GM21825 (cell line): Measurements from ENCODE around the gene SUSD2.

Source experiments
- ATAC-seq: cut with Tn5 transposase; IDR thresholded peaks from one replicate; pipeline ENCODE4 v1.9.1; 2021; ENCODE audit warnings: mild to moderate bottlenecking, moderate library complexity; ENCODE audit not compliant: unreplicated experiment

SUSD2 gene

GRCh38 chr22:24153353-24153752 is 27.9 kb upstream of the SUSD2 start:
- no peak for ATAC-seq

GRCh38 chr22:24153959-24154358 is 27.3 kb upstream of the SUSD2 start:
- no peak for ATAC-seq

GRCh38 chr22:24154826-24155225 is 26.5 kb upstream of the SUSD2 start:
- ATAC-seq, result no peak

- peak; percentile 27 for ATAC-seq
These were observed 25.6 kb upstream of the SUSD2 start for GRCh38 chr22:24155627-24156140.

GRCh38 chr22:24156141-24156912 is 25.0 kb upstream of the SUSD2 start:
- peak; percentile 25 for ATAC-seq

- ATAC-seq, result peak; percentile 69
These were observed 24.1 kb upstream of the SUSD2 start for GRCh38 chr22:24156913-24157821.

- ATAC-seq, result no peak
These were observed 23.5 kb upstream of the SUSD2 start for GRCh38 chr22:24157822-24158135.

- no peak for ATAC-seq
These were observed 21.6 kb upstream of the SUSD2 start for GRCh38 chr22:24159650-24160049.

- no peak for ATAC-seq
These were observed 20.7 kb upstream of the SUSD2 start for GRCh38 chr22:24160546-24160945.

GRCh38 chr22:24161485-24161884 is 19.8 kb upstream of the SUSD2 start:
- no peak for ATAC-seq

GRCh38 chr22:24161909-24162308 is 19.4 kb upstream of the SUSD2 start:
- no peak for ATAC-seq

- no peak for ATAC-seq
These were observed 18.9 kb upstream of the SUSD2 start for GRCh38 chr22:24162436-24162835.

GRCh38 chr22:24164243-24164642 is 17.0 kb upstream of the SUSD2 start:
- no peak for ATAC-seq

- ATAC-seq, result no peak
These were observed 16.3 kb upstream of the SUSD2 start for GRCh38 chr22:24164940-24165339.

- ATAC-seq, result no peak
These were observed 15.6 kb upstream of the SUSD2 start for GRCh38 chr22:24165673-24166072.

- ATAC-seq, result no peak
These were observed 14.5 kb upstream of the SUSD2 start for GRCh38 chr22:24166811-24167210.

- no peak for ATAC-seq
These were observed 11.7 kb upstream of the SUSD2 start for GRCh38 chr22:24169439-24170058.

GRCh38 chr22:24170188-24170587 is 11.1 kb upstream of the SUSD2 start:
- ATAC-seq, result no peak

GRCh38 chr22:24170632-24171031 is 10.7 kb upstream of the SUSD2 start:
- no peak for ATAC-seq

- ATAC-seq, result no peak
These were observed 9.5 kb upstream of the SUSD2 start for GRCh38 chr22:24171822-24172221.

- no peak for ATAC-seq
These were observed 6.0 kb upstream of the SUSD2 start for GRCh38 chr22:24175160-24175808.
